Sigmoid colon (tissue), 4 donors: ENCODE results near the gene KLHL26.

ENCODE experiments used
- CTCF ChIP-seq, 4 experiments: fragments of 450-650 bp in 3 of 4; fragments of 200-600 bp in 1 of 4; IDR thresholded peaks; one replicate each; pipeline ENCODE4 v1.5.1; 2016 to 2019; ENCODE audit warnings: antibody characterized with exemption in 4 of 4, mild to moderate bottlenecking in 3 of 4, moderate library complexity in 2 of 4
- EP300 ChIP-seq, 4 donors: sonication (generic); formaldehyde crosslinking; IDR thresholded peaks; one replicate each; pipeline ENCODE4 v1.6.1; 2017; ENCODE audit warnings: antibody characterized with exemption in 4 of 4
- POLR2AphosphoS5 ChIP-seq, 4 donors: sonication (generic); formaldehyde crosslinking; IDR thresholded peaks; one replicate each; pipeline ENCODE4 v1.6.1; 2017; ENCODE audit warnings: antibody characterized with exemption in 4 of 4

- no peak for TF ChIP-seq CTCF (IDR thresholded peaks at IDR 0.05)
- TF ChIP-seq EP300 (IDR thresholded peaks at IDR 0.05), result no peak
- no peak for TF ChIP-seq POLR2AphosphoS5 (IDR thresholded peaks at IDR 0.05)
Measured at GRCh38 chr19:18712981-18713380, 76.2 kb downstream of the KLHL26 start.
